Stimulated activated effector memory CD8-positive, alpha-beta T cell treated with anti-CD3 and anti-CD28 coated beads, Interleukin-12 subunit alpha, Interleukin-12 subunit beta, amount 100 ng/mL, for 72 hours (primary cell): ENCODE results near the gene RNF144B.

Source experiments
- ATAC-seq: fragments of 150-1000 bp; cut with Tn5 transposase; 2 replicates; pipeline ENCODE4 v1.10.0; 2021
- DNase-seq, 2 donors: peaks; one replicate each; pipeline ENCODE4 v3.0.0; 2021 to 2022; ENCODE audit warnings: low spot score in 2 of 2
- H3K27ac Mint-ChIP-seq: one replicate; pipeline ENCODE4 v1.8.0; 2022; ENCODE audit warnings: mild to moderate bottlenecking, mixed read lengths
- H3K36me3 Mint-ChIP-seq: one replicate; pipeline ENCODE4 v1.8.0; 2022; ENCODE audit warnings: mild to moderate bottlenecking, mixed read lengths
- H3K4me1 Mint-ChIP-seq: one replicate; pipeline ENCODE4 v1.8.0; 2022; ENCODE audit warnings: mixed read lengths
- H3K4me3 Mint-ChIP-seq: one replicate; pipeline ENCODE4 v1.8.0; 2022; ENCODE audit warnings: mild to moderate bottlenecking, mixed read lengths
- H3K9me3 Mint-ChIP-seq: one replicate; pipeline ENCODE4 v1.8.0; 2022; ENCODE audit warnings: mixed read lengths

The RNF144B gene

DNA sequence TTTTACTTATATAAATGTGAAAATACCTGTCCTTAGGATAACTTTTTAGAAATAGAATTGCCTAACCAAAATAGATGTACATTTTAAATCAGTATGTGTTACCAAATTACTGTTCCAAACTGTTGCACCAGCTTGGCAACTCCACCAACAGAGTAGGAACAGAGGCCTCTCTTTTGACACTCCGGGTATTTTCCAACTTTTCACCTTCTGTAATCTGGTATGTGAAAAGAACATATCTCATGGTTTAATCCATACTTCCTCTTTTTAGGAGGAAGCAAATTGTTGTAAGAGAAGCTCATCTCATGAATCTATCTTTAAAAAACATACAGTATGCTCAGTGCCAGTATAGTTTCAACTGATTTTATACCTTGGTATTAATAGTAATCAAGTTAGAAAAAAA lies 24.9 kb downstream of the RNF144B start:
- no peak overlapping the region for H3K4me3 Mint-ChIP-seq
- H3K27ac Mint-ChIP-seq, result no peak overlapping the region
- H3K9me3 Mint-ChIP-seq, result no peaks in the 10 kb centered on the region
- DNase-seq, result no peak
- H3K4me1 Mint-ChIP-seq, result no peaks in the 10 kb centered on the region
- H3K36me3 Mint-ChIP-seq, result no peaks in the 10 kb centered on the region
- no peak for ATAC-seq

DNA sequence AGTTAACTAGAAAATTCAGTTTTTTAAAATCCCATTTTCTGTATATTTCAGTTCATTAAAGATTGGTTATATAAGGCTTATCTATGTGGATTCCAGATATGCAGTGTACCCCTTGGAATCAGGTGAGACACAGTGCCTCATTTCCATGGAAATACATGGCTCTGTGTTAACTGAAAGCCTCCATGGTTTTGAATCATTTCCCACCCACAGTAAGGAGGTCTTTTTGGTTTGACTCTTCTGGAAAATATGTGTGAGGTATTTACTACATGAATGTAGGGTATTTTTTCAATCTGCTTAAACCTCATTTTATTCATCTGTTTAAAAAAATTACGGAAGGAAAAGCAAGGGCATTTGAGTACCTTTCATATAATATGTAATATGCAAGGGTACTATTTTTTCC lies 25.5 kb downstream of the RNF144B start:
- no peaks in the 10 kb centered on the region for H3K9me3 Mint-ChIP-seq
- peak; percentile 21 for ATAC-seq

DNA sequence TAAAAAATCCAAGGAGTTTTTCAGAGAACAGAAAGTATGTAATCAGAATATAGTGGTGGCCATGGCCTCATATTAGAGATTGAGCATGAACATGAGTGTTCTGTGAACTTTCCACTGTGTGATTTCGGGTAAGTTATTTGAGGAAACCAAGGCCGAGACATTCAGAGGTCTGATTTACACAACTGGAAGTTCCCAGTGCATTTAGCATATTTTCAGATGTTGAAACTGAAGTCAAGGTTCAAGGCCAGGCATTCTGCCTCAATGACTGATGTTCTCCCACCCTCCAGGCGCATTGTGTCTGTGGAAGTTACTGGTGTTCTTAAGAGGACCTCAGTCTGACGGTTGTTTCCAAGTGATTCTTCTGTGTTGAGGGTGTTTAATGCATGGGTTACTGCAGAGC lies 26.2 kb downstream of the RNF144B start:
- ATAC-seq, result no peak
- H3K9me3 Mint-ChIP-seq, result no peaks in the 10 kb centered on the region
- no peak for DNase-seq
- no peaks in the 10 kb centered on the region for H3K4me1 Mint-ChIP-seq
- H3K27ac Mint-ChIP-seq, result no peak overlapping the region
- no peaks in the 10 kb centered on the region for H3K36me3 Mint-ChIP-seq
- H3K4me3 Mint-ChIP-seq, result no peak overlapping the region

More for the DNA sequence above, 25.5 kb downstream of the RNF144B start:
- no peak overlapping the region for H3K4me3 Mint-ChIP-seq
- H3K36me3 Mint-ChIP-seq, result no peaks in the 10 kb centered on the region
- DNase-seq, result no peak
- no peak overlapping the region for H3K27ac Mint-ChIP-seq
- no peaks in the 10 kb centered on the region for H3K4me1 Mint-ChIP-seq

DNA sequence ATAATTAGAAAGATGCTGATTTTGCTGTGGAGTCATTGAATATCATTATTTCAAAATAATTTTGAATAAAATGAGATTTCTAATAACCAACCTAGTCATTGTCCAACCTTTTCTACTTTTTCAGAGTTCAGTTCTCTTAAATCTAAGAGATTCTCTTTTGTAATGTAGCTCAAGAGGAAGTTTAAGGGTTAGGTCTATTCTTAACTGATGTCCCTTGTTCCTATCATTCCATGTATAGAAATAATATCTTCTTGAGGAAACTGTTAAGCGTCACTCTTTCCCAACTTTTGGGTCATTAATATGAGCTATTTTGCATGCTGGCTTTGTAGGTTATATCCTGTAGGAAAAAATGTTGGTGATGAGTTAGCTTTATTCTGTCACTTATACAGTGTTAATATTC lies 27.0 kb downstream of the RNF144B start:
- Mint-ChIP-seq H3K9me3 (no peaks in the 10 kb centered on the region), H3K4me3 (no peak overlapping the region), H3K36me3 (no peaks in the 10 kb centered on the region), H3K27ac (no peak overlapping the region), H3K4me1 (no peaks in the 10 kb centered on the region)
- no peak for DNase-seq
- ATAC-seq, result no peak

DNA sequence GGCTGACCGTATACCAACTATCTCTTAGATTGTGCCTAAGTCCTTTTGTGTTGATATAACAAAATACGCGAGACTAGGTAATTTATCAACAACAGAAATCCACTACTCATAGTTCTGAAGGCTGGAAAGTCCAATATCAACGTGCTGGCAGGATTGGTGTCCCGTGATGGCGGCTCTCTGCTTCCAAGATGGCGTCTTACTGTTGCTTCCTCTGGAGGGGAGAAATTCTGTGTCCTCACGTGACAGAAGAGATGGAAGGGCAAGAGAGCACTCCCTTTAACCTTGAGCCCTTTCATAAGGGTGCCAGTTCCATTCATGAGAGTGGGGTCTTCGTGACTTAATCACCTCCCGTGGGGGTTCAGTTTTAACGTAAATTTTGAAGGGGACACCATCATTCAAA lies 28.1 kb downstream of the RNF144B start:
- ATAC-seq, result no peak
- H3K4me1 Mint-ChIP-seq, result no peaks in the 10 kb centered on the region
- no peak overlapping the region for H3K27ac Mint-ChIP-seq
- no peaks in the 10 kb centered on the region for H3K9me3 Mint-ChIP-seq
- no peaks in the 10 kb centered on the region for H3K36me3 Mint-ChIP-seq
- no peak for DNase-seq
- no peak overlapping the region for H3K4me3 Mint-ChIP-seq

DNA sequence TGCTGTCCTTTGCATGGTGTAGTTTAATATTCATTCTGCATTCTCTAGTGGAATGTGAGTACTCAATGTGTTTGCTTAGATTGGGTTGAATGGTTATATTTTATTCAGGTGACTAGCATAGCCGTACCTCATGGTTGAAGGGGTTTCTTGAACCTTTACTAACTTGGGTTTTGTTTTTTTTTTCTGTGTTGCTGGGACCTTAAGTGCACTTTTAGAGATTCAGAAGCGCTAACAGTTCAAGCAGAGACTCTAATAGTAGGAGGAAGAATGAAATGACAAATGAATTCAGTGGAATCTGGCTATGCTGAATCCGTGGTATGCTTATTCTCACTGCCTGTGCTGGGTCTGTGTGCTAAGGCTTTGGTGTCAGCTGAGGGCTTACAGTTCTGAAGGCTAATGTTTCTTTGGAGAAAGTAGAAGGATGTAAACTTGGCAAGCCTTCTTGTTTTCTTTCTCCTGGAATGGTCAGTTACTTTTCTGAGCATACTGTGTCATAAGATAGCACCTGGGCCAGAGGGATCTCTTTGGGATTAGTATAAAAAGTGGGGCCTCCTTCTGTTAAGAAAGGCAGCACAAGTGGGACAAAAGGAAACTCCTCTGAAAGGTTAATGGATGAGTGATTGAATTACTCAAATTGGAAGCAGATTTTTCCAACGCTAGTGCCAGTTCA lies 28.7 kb downstream of the RNF144B start:
- no peaks in the 10 kb centered on the region for H3K36me3 Mint-ChIP-seq
- H3K27ac Mint-ChIP-seq, result no peak overlapping the region
- DNase-seq, result no peak
- ATAC-seq, result no peak
- H3K9me3 Mint-ChIP-seq, result no peaks in the 10 kb centered on the region
- H3K4me3 Mint-ChIP-seq, result no peak overlapping the region
- no peaks in the 10 kb centered on the region for H3K4me1 Mint-ChIP-seq

DNA sequence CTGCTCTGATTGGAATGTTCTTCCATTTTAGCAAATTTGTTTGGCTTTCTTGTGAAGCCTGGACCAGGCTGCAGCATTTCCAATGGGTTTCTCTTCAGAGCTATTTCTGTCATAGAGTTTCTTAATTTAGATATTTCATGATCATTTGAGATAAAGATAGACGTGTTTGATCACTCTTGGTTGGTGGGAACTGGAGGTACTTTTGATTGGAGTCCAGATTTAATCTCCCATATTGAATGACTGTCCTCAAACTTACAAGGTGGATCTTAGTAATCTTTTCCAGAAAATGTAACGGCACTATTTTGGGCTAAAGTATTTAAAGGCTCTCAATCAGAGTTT lies 29.2 kb downstream of the RNF144B start:
- no peaks in the 10 kb centered on the region for H3K4me1 Mint-ChIP-seq
- H3K36me3 Mint-ChIP-seq, result no peaks in the 10 kb centered on the region
- no peaks in the 10 kb centered on the region for H3K9me3 Mint-ChIP-seq
- no peak overlapping the region for H3K4me3 Mint-ChIP-seq
- ATAC-seq, result no peak
- no peak overlapping the region for H3K27ac Mint-ChIP-seq
- DNase-seq, result no peak

DNA sequence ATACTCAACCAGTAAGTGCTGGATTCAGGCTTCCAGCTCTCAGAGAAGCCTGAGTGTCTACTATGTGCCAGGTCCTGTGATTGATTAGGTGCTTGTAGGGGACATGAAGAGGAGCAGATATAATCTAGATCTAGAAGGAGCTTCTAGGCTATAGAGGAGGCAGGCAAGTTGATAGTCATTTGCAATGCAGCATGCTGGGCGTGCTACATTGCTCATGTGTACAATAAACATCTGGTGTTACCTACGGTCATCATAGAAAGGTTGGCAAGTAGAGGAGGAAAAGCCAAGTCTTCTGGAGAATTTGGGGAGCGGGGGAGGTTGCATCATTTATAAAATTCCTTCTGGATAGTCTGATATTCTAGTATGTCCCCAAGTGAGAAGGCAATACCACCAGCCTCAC lies 33.2 kb downstream of the RNF144B start:
- ATAC-seq (no peak), DNase-seq (no peak)
- no peak overlapping the region for H3K27ac Mint-ChIP-seq
- H3K4me1 Mint-ChIP-seq, result no peaks in the 10 kb centered on the region
- H3K4me3 Mint-ChIP-seq, result no peak overlapping the region
- no peaks in the 10 kb centered on the region for H3K36me3 Mint-ChIP-seq
- H3K9me3 Mint-ChIP-seq, result no peaks in the 10 kb centered on the region

DNA sequence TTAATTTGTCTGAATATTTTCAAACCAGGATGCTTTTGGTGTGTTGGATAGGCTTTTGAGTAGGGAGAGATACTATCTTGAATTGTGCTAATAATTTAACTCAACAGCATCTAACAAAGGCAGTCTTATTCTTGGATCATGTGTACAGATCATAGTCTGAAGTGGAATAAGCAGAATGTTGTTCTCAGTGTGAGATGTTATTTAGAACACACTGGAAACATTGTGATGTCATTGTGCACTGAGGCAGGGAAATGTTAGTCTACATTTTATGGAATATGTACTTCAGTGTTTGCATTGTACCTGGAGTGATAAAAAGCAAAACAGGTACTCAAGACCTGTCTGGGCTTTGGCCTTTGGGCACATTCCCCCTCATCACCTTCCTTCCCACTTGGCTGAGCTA lies 35.0 kb downstream of the RNF144B start:
- no peak for ATAC-seq
- Mint-ChIP-seq H3K27ac (no peak overlapping the region), H3K4me1 (no peaks in the 10 kb centered on the region)

DNA sequence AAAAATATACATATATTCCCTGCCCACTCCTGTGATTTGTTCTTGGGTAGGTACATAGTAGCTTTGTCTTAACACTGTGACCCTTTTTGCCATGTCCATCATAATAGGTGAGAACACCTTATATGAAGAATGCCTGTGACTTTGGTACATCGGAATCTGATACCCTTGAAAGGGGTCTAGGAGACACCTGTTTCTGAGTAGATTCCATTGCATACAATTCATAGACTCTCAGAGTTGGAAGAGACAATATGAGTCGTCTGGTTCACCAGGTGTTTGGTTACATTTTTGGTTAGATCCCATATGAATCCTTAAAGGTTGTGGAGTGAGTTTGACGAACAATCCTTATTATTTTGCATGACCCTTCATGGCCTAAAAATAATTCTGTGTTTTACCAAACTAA lies 36.3 kb downstream of the RNF144B start:
- Mint-ChIP-seq H3K36me3 (no peaks in the 10 kb centered on the region), H3K4me3 (no peak overlapping the region), H3K9me3 (no peaks in the 10 kb centered on the region), H3K27ac (no peak overlapping the region), H3K4me1 (no peaks in the 10 kb centered on the region)
- ATAC-seq (no peak), DNase-seq (no peak)

More for the DNA sequence above, 35.0 kb downstream of the RNF144B start:
- H3K4me3 Mint-ChIP-seq, result no peak overlapping the region
- H3K36me3 Mint-ChIP-seq, result no peaks in the 10 kb centered on the region
- no peak for DNase-seq
- no peaks in the 10 kb centered on the region for H3K9me3 Mint-ChIP-seq

DNA sequence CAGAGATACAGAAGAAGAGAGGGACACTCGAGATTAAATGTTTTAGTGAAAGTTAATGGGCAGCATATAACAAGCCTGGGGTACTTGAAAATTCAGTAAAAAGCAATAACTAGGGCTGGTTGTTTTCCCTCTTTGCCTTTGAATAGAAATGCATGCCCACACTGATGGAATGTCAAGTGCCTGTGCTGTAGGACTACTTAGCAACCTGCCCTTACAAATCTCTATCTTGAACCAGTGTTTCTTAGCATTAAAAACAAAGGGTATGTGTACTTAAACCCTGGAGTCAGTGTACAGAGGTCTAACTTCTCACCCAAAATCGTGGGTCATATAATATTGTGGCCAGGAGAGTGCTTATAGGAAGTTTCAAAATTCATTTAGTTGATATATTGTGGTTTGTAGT lies 37.1 kb downstream of the RNF144B start:
- Mint-ChIP-seq H3K27ac (no peak overlapping the region), H3K4me3 (no peak overlapping the region), H3K4me1 (no peaks in the 10 kb centered on the region), H3K9me3 (no peaks in the 10 kb centered on the region), H3K36me3 (no peaks in the 10 kb centered on the region)
- DNase-seq (no peak), ATAC-seq (no peak)

DNA sequence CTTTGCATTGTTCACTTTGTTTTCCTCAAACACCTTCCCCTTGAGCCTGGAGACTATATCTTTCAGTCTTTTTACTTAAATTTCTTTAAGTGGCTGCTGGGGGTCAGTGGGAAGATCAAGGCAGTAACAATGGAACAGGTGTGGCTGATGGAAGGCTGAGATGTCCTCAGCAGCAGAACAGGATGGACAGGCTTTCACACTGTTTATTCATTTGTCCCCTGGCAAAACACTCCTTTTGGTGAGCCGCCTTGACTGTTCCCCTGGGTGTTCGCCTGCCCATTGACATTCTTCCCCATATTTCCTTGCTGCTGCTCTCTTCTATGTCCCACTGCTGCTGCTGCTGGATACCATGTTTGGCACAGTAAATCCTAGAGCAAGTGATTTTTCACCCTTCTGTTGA lies 38.1 kb downstream of the RNF144B start:
- no peak overlapping the region for H3K27ac Mint-ChIP-seq
- no peaks in the 10 kb centered on the region for H3K4me1 Mint-ChIP-seq
- H3K4me3 Mint-ChIP-seq, result no peak overlapping the region
- no peak for DNase-seq
- H3K36me3 Mint-ChIP-seq, result no peaks in the 10 kb centered on the region
- H3K9me3 Mint-ChIP-seq, result no peaks in the 10 kb centered on the region
- ATAC-seq, result no peak

DNA sequence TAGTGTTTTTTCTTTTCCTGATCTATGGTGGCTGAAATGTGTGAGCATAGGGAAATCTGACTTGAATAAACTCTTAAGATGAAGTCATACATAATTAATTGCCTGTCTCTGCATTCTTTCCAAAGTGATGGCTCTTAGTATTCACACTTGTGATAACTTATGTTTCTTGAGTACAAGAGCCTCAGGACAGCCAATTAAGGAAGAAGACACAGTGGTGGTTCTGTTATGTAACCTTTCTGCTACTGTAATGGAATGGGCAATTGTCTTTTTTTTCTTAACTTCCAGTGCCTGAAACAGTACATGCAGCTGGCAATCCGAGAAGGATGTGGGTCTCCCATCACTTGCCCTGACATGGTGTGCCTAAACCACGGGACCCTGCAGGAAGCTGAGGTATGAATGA lies 40.1 kb downstream of the RNF144B start:
- ATAC-seq, result no peak
- Mint-ChIP-seq H3K36me3 (no peaks in the 10 kb centered on the region), H3K4me1 (no peaks in the 10 kb centered on the region), H3K9me3 (no peaks in the 10 kb centered on the region), H3K27ac (no peak overlapping the region), H3K4me3 (no peak overlapping the region)
- no peak for DNase-seq

DNA sequence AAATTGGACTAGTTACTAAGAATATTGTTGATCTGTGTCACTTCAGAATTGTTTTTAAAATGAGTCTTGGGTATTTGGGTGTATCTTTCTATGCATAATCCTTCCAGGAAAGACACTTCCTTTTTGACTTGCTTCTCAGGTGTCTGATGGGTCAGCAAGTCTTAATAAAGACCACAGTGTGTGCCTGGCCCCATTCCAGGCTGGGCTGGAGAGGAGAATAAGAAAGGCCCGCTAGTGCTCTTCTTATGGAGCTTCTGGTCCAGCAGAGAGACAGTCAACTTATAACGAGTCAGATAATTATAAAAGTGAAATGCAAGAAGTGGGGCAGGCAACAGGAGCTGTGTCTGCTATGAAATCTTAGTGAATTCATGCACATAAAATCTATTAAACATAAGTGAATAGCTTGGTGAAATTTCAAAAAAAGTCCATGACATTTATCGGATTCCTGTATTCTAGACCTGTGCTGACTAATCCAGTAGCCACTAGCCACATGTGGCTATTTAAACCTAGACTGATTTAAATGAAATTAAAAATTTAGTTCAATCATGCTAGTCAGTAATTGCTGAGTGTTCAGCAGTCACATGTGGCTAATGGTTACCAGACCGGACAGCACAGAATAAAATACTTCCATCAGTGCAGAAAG lies 42.6 kb downstream of the RNF144B start:
- no peaks in the 10 kb centered on the region for H3K36me3 Mint-ChIP-seq
- no peaks in the 10 kb centered on the region for H3K9me3 Mint-ChIP-seq
- ATAC-seq (no peak), DNase-seq (no peak)
- no peak overlapping the region for H3K4me3 Mint-ChIP-seq
- no peaks in the 10 kb centered on the region for H3K4me1 Mint-ChIP-seq
- H3K27ac Mint-ChIP-seq, result no peak overlapping the region

DNA sequence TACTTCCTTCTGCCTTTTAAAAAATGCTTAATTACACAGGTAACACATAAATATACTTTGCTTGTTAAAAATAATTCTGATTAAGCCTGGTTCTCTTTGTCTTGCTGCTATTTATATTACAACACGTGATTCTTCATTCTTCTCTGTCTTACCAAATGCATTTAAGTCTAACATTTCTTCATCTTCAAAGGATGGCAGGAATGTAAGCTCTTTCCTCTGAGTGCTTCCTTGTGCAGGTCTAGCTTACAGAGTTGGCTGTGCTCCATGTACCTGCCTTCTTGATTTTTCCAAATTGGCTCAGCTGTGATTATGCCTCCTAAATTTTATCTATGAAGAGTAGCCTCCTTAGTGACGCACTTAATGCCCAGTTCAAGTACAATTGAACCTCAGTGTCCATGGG lies 44.4 kb downstream of the RNF144B start:
- no peak overlapping the region for H3K4me3 Mint-ChIP-seq
- ATAC-seq (no peak), DNase-seq (no peak)
- H3K36me3 Mint-ChIP-seq, result no peaks in the 10 kb centered on the region
- no peaks in the 10 kb centered on the region for H3K4me1 Mint-ChIP-seq
- H3K27ac Mint-ChIP-seq, result no peak overlapping the region
- no peaks in the 10 kb centered on the region for H3K9me3 Mint-ChIP-seq

DNA sequence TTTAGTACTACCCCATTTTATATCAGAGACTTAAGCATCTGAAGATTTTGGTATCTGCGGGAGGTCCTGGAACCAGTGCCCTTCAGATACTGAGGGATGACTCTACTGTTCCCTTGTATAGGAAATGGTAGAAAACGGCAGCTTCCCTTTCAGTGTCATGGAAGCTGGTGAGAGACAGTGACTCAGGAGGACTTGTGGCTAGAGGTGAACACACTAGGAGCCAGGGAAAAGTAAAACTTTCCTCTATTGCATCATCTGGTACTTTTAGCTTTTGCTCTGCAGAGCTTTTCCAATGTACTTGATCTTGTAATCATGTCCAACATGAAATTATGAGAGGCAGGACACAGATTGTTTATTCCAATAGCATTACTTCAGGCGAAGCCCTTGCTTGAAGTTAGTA lies 45.0 kb downstream of the RNF144B start:
- Mint-ChIP-seq H3K27ac (no peak overlapping the region), H3K36me3 (no peaks in the 10 kb centered on the region), H3K9me3 (no peaks in the 10 kb centered on the region), H3K4me1 (no peaks in the 10 kb centered on the region), H3K4me3 (no peak overlapping the region)
- ATAC-seq (no peak), DNase-seq (no peak)

DNA sequence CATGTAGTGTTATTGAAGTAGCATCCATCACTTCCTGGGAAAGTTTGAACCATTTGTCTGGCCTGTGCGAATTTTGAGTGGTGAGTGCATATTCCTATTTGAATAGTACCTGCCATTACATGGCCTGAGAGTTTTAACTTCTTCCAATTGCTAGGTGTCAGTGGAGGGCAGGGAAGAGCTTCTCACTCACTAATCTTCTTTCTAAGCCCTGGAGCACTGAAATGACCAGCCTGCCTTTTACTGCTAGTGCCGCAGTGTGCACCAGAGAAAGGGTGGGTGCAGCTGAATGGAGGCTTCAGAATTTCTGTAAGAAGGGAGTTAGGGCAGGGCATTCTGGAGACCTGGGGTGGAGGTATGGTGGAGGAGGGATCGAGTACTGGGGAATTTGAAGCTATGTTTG lies 45.5 kb downstream of the RNF144B start:
- Mint-ChIP-seq H3K27ac (no peak overlapping the region), H3K36me3 (no peaks in the 10 kb centered on the region), H3K4me1 (no peaks in the 10 kb centered on the region), H3K9me3 (no peaks in the 10 kb centered on the region), H3K4me3 (no peak overlapping the region)
- DNase-seq, result no peak
- no peak for ATAC-seq
